HL-60/S4 treated with retinoic acid at 250 ng/mL for 4 days and 3 days (cell line): Measurements from ENCODE around the gene RHOBTB1.
"Not testable (repeated sequence)": the region's sequence is repeated elsewhere in the genome, so short reads cannot be mapped to it uniquely, and the experiment has no call there.

Experiments
- in situ Hi-C: fragments of 300-500 bp; cut with MboI; formaldehyde crosslinking; loops from 2 replicates; pipeline ENCODE4 v1.7.0; 2022; ENCODE audit warnings: low sequenced_read_pairs

Gene RHOBTB1, protein sequence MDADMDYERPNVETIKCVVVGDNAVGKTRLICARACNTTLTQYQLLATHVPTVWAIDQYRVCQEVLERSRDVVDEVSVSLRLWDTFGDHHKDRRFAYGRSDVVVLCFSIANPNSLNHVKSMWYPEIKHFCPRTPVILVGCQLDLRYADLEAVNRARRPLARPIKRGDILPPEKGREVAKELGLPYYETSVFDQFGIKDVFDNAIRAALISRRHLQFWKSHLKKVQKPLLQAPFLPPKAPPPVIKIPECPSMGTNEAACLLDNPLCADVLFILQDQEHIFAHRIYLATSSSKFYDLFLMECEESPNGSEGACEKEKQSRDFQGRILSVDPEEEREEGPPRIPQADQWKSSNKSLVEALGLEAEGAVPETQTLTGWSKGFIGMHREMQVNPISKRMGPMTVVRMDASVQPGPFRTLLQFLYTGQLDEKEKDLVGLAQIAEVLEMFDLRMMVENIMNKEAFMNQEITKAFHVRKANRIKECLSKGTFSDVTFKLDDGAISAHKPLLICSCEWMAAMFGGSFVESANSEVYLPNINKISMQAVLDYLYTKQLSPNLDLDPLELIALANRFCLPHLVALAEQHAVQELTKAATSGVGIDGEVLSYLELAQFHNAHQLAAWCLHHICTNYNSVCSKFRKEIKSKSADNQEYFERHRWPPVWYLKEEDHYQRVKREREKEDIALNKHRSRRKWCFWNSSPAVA

DNA sequence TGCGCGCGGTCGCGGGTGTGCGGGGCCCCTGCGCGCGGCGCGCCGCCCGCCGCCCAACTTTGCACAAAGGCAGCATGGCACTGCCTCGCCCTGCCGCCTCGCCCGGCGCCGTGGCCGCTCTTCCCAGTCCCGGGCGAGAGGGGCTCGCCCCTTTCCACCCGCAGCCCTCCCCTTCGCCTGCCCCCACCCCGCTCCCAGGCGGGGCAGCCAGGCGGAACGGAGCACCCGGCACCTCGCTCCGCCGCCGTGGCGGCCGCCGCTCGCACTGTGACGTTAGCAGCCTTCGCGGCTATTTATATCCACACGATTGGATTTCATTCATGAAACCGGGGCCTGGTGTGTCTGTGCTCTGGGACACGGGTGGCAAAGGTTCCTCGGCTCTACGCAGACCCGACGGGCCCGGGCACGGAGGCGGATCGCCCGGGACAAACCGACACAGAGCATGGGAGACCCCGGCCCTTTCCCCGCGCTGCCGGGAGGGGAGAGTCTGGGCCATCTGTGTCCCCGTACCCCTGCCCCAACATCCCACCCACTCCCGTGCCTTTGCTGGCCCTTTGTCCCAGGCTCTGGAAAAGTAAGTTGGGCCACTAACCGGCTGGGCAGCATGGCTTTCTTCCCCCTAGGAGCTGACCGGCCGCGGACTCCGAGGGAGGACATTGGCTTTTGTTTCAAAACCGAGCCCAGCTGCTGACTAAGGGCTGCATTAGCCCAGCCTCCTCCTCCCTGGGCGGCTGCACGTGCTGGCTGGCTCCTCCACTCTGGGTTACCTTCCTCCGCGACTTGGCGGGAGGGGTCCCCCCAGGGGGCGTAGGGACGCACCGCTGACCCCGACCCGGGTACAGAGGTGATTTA is at the start of gene RHOBTB1:
Gene RHOBTB1, minus strand, starts transcription at position 128 of the 852 bp plus-strand sequence. CDS start 32,643 bp downstream, outside the sequence.
- in situ Hi-C loops = no loop called here

DNA sequence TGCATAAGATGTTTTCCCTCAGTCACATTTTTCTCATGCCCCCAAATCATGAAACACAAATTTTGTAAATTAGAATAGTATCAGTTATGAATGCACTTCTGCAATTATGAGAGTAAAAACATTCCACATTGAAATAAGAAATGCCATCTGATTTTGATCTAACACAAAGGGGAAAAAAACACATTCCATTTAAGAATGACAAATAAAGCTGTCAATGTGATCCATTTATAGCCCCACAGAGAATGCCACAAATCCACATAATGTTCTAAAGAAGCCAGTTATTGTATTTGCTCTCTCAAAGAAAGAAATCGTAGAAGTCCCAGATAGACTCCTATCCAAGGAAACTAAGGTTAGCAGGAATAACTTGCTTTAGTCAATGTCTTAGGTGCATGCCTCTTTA is 48.7 kb upstream of the RHOBTB1 start:
- in situ Hi-C loops = no loop called here

GRCh38 chr10:60990663-60991062 is 46.7 kb upstream of the RHOBTB1 start:
- in situ Hi-C loops = no loop called here

DNA sequence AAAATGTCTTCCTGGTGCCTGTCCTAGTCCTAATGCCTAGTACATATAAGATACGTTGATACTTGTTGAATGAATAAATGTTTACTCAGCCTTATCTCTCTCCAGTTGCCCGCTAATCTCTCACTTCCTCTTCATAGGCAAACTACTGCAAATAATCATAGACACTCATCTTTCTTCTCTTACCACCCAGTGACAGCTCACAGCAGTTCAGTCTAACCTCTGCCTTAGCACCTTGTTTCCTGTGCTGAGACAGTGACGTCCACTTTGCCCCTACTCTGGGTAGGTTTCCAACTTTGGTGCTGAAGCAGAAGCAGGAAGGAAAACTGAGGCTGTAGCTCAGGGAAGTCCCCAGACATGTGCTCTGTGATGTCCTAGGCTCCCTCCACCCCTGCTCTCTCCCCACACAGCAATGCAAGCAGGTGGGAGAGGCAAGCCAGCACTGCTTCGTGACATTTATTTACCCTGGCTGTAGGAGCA is 45.5 kb upstream of the RHOBTB1 start:
- in situ Hi-C loops = no loop called here

- in situ Hi-C loops = no loop called here
Observed at GRCh38 chr10:60986791-60987190, 42.8 kb upstream of the RHOBTB1 start.

GRCh38 chr10:60985951-60986350 is 42.0 kb upstream of the RHOBTB1 start:
- in situ Hi-C loops = no loop called here

DNA sequence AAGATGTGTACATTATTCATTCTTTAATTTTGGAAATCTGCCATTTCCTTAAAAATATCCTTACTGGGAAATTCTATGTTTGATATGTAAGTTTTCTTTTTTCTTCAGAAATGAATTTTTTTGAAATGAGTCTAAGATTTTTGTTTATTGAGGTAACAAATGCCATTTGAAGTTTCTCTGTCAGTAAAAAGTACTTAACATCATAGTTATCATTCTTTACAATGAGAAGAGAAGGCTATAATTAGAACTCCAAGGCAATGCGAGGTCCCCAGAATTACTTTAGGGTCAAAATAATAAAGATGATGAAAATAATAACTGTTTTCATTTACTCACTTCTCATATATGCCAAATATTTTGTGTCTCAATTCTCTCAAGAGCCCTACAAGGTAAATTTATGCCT is 37.0 kb upstream of the RHOBTB1 start:
- in situ Hi-C loops = no loop called here

DNA sequence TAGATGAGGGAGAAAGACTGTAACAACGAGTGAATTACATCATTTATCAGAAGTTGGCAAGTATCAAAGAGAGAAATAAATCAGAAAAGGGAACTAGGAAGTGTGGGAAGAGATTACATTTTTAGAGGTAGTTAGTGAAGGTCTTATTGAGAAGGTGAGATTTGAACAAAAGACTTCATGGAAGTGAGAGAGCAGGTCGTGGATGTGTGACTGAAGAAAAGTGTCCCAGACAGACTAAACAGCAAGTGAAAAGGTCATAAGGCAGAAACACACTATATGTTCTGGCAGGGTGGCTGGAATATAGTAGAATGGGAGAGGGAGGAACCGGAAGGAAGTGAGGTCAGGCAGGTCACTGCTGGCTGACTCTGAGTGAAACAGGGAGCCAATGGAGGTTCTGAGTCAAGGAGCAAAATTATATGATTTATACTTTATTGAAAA is 35.7 kb upstream of the RHOBTB1 start:
- in situ Hi-C loops = no loop called here

GRCh38 chr10:60978287-60979115 is 34.5 kb upstream of the RHOBTB1 start:
- in situ Hi-C loops = no loop called here

DNA sequence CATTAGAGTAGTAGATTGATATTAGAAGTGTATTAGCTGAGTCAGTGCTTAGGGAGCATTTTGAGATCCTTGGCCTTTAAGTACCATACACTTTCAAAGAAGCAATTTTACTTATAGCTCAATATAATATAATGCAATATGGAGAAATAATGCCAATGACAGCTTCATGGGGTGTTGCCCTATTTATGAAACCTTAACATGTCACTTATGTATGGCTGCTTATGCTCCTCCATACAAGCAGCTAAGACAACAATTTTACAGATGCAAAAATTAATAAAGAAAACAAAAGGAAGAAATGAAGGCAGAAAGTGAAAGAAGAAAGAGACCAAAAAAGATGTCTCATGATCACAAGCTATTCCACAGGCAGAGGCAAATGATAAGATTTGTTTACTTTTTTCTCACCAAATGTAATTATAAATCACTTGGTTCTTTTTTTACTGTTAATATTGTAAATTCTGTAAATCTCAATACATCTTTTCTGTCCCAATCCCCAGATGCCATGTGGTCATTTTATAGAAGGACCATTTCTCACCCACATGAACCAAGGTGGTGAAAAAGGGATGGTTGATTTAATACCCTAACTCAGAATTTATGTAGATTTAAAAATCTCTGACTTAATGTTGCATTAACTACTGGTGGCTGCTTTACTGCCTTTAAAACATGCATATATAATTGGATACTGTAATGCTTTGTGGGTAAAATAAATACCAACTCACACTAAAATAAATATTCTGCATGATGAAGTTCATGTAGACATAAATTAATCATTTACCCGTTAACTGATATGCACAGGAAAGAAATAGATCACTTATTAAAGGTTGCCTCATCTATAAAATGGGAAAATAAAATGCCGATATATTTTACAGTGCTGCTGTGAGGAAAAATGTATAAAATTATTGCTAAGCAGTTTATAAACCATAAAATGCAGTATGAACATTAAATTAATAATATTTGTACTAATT is 33.5 kb upstream of the RHOBTB1 start:
- in situ Hi-C loops = no loop called here

- in situ Hi-C loops = no loop called here
Observed at GRCh38 chr10:60976687-60977086, 32.7 kb upstream of the RHOBTB1 start.

GRCh38 chr10:60975716-60976115 is 31.7 kb upstream of the RHOBTB1 start:
- in situ Hi-C loops = no loop called here

DNA sequence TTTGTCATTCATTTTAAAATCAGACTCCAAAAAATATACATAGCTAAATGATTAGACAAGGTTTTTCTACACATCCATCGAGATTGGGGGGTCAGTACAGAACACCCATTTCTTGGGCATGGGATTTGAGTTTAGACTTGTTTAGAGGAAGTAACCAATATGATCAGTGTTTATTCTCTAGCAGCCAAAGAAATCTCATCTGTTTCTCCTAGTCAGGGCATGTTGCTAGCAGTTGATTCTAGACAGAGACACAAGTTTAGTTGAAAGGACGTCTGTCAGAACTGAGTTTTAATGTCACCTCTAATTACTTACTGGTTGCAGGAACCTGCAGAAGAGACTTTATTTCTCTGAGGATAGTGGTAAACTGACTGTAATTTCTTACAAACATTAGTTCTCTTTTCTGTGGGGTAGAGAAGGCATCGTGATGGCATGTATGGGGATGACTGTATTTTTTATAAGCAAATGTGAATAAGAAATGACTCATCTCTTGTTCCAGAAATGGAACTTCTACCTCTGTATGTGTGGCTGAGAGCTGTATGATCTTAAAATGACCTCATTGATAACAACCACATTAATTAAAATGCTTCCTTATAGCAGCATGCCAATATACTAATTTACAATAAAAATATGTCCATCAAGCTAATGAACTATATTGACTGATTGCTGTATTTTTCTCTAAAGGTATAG is 30.6 kb upstream of the RHOBTB1 start:
- in situ Hi-C loops = no loop called here

DNA sequence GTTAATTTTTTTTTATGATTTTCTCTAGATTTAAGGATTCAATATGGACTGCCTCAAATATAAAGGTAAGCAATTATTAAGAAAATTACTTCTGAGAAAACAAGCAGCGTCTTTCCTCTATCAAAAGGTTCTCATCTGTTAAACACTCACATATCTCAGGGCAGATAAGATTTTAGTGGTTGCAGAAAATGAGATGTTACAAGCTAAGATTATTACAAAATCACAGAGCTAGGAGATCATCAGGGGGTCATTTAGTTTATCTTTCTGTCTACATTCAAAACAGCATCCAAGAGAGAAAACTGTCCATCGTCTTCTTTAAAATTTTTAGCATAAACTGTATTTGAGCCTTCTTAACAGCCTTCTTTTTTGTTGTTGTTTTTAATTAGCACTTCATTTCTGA is 29.1 kb upstream of the RHOBTB1 start:
- in situ Hi-C loops = no loop called here

DNA sequence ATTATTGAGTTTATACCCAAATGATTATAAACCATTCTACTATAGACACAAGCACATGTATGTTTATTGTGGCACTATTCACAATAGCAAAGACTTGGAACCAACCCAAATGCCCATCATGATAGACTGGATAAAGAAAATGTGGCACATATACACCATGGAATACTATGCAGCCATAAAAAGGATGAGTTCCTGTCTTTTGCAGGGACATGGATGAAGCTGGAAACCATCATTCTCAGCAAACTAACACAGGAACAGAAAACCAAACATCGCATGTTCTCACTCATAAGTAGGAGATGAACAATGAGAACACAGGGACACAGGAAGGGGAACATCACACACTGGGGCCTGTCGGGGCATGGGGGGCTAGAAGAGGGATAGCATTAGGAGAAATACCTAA is 28.2 kb upstream of the RHOBTB1 start:
- in situ Hi-C loops = not testable (repeated sequence)

DNA sequence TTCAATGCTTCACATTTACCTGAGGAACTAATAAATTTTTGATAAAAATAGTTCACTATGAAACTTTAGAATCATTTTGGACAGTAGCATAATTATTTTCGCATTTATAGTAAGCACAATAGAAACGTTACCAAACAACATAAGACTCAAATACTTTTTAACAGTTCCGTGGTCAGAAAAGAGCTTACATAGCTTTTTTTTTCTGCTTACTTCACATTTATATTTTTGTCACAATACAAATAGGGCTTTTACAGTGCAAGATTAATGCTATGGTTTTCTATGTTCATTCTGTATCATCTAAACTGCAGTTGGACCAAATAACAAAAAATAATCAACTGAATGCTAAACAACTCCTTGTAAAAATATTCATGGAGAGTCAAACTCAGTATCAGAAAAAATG is 26.5 kb upstream of the RHOBTB1 start:
- in situ Hi-C loops = no loop called here

DNA sequence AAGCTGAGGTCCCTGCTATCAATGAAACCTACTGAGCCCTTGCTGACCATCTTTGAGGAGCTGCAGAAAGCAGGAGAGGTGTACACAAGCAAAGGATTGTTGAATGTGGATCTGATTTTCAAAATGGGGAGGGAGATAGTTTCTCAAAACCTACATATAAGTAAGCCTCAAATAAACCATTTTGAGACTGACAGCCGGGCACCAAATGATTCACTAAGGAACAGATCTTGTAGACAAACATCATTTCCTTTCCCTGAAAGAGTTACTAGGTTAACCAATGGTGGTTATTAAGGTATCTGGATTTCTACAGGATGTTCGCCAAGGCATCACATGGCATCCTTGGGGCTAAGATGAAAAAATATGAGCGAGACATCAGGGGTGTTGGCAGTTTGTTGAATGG is 24.5 kb upstream of the RHOBTB1 start:
- in situ Hi-C loops = no loop called here

DNA sequence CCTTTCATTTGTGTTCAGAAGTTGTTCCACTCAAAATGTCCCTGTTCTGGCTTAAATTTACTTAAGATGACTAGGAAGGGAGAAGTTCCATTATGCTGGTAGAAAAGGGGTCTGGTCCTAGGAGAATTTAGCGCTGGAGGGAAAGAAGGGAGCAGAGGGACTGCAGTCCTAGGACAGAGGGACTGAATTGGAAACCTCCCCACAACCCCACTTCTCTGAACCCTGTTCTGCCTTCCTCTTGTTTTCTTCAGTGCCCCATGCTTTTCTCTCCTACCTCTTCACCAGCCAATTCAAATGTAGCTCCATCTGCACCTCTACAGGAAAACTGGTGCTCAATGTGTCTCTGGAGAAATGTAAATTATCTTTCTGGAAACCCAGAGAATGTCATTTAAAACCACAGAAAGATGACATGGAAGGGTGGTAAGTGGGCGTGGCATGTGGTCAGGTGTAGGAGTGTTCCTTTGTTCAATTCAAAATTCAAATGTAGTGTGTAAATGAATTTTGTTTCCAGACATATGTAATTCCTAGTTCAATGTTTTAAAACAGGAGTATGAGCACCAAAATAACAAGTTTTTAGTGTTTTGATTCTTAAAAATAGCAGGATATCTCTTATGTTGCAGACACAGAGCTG is 24.0 kb upstream of the RHOBTB1 start:
- in situ Hi-C loops = no loop called here
